DOHH2 (cell line): Measurements from ENCODE around the gene HELB.

Source experiments
- EZH2phosphoT487 ChIP-seq: fragments of 200-600 bp; sonication (generic); IDR thresholded peaks from 2 replicates; pipeline ENCODE4 v1.6.1; 2017; ENCODE audit warnings: borderline replicate concordance, mild to moderate bottlenecking, antibody characterized with exemption, low read length, moderate library complexity, mixed read lengths
- TF ChIP-seq, protein P1 (sequence below): fragments of 200-600 bp; sonication (generic); IDR thresholded peaks from one replicate; pipeline ENCODE4 v1.5.1; 2014; ENCODE audit warnings: antibody characterized with exemption, mild to moderate bottlenecking, low read depth, low read length; ENCODE audit not compliant: poor library complexity, severe bottlenecking

DNA sequence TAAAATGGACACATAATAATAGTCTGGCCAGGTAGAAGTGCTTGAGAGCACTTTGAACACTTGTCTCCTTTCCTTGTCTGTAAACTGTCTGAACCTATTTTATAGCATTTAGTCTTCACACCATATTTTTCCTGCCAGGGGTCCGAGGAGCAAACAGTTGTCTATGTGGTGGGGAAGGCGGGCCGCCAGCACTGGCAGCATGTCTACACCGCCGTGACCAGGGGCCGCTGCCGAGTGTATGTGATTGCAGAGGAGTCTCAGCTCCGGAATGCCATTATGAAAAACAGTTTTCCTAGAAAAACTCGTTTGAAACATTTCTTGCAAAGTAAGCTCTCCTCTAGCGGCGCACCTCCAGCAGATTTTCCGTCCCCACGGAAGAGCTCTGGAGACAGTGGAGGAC is 28.7 kb downstream of the HELB start:
- TF ChIP-seq, protein P1, sequence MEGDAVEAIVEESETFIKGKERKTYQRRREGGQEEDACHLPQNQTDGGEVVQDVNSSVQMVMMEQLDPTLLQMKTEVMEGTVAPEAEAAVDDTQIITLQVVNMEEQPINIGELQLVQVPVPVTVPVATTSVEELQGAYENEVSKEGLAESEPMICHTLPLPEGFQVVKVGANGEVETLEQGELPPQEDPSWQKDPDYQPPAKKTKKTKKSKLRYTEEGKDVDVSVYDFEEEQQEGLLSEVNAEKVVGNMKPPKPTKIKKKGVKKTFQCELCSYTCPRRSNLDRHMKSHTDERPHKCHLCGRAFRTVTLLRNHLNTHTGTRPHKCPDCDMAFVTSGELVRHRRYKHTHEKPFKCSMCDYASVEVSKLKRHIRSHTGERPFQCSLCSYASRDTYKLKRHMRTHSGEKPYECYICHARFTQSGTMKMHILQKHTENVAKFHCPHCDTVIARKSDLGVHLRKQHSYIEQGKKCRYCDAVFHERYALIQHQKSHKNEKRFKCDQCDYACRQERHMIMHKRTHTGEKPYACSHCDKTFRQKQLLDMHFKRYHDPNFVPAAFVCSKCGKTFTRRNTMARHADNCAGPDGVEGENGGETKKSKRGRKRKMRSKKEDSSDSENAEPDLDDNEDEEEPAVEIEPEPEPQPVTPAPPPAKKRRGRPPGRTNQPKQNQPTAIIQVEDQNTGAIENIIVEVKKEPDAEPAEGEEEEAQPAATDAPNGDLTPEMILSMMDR, result no peak
- TF ChIP-seq EZH2phosphoT487, result no peak
